Measurements from ENCODE around the gene MTG2.

GRCh38 chr20:62171245-62171644, 11.6 kb upstream of the MTG2 start:
- TF ChIP-seq CTCF (IDR thresholded peaks at IDR 0.05; ENCODE audit: low read depth, low read length) (no peak), EZH2phosphoT487 (IDR thresholded peaks at IDR 0.05; ENCODE audit: low read depth) (no peak)
